ENCODE data around the gene CDH15. TPM values are rescaled to one million over a fixed set of nuclear protein-coding genes. Genes with fewer than 3 reads are reported as not detected.

Gene CDH15
- total and polyA plus RNA-seq, 2 of the 13 experiments (the other 11 are each of a cell fraction or from before 2014, with no cell fraction given), result 0.74 to 2.2 TPM

DNA sequence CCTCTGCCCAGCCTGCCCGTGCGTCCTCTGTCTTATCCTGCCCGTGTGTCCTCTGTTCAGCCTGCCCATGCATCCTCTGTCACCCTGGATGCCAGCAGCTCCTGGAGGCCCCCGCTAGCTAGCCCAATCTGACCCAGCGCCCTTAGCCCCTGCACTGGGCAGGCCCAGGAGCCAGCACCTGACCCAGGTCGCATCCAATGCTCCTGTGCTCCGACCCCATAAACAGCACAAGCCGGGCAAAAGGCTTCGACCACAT, 13.1 kb downstream of the CDH15 start (continued):
- no peak for TF ChIP-seq ZNF670 (CRISPR knock-in tag; IDR thresholded peaks at IDR 0.05; ENCODE audit: borderline replicate concordance)
- no peak for TF ChIP-seq JUND (CRISPR knock-in tag; IDR thresholded peaks at IDR 0.05)
- 0 out of 2 replicates have a peak, but pooled peaks have one; percentile 26 for TF ChIP-seq MTF2 (CRISPR knock-in tag; IDR thresholded peaks at IDR 0.05; ENCODE audit: borderline replicate concordance)
- 0 out of 2 replicates have a peak, but pooled peaks have one; percentile 15 for TF ChIP-seq ARNT2 (CRISPR knock-in tag; IDR thresholded peaks at IDR 0.05; ENCODE audit: low read depth)
- TF ChIP-seq YEATS2 (CRISPR knock-in tag; IDR thresholded peaks at IDR 0.05; ENCODE audit: borderline replicate concordance), result no peak
- no peak for TF ChIP-seq EEA1 (CRISPR knock-in tag; IDR thresholded peaks at IDR 0.05; ENCODE audit: borderline replicate concordance)
- TF ChIP-seq ZNF724P (CRISPR knock-in tag; IDR thresholded peaks at IDR 0.05; ENCODE audit: borderline replicate concordance), result 0 out of 2 replicates have a peak, but pooled peaks have one; percentile 56
- no peak for TF ChIP-seq ZNF678 (CRISPR knock-in tag; IDR thresholded peaks at IDR 0.05)
- TF ChIP-seq ZNF230 (CRISPR knock-in tag; IDR thresholded peaks at IDR 0.05), result no peak
- no peak for TF ChIP-seq ZNF335 (CRISPR knock-in tag; IDR thresholded peaks at IDR 0.05)
- TF ChIP-seq MIER2 (CRISPR knock-in tag; IDR thresholded peaks at IDR 0.05), result no peak
- TF ChIP-seq AGO1 (IDR thresholded peaks at IDR 0.05; ENCODE audit: low read depth, low read length, poor library complexity, severe bottlenecking), result no peak
- TF ChIP-seq, protein P1, sequence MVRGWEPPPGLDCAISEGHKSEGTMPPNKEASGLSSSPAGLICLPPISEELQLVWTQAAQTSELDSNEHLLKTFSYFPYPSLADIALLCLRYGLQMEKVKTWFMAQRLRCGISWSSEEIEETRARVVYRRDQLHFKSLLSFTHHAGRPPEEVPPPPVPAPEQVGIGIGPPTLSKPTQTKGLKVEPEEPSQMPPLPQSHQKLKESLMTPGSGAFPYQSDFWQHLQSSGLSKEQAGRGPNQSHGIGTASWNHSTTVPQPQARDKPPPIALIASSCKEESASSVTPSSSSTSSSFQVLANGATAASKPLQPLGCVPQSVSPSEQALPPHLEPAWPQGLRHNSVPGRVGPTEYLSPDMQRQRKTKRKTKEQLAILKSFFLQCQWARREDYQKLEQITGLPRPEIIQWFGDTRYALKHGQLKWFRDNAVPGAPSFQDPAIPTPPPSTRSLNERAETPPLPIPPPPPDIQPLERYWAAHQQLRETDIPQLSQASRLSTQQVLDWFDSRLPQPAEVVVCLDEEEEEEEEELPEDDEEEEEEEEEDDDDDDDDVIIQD (CRISPR knock-in tag; IDR thresholded peaks at IDR 0.05; ENCODE audit: low read depth), result no peak
- no peak for TF ChIP-seq MTF1 (CRISPR knock-in tag; IDR thresholded peaks at IDR 0.05)
- no peak for TF ChIP-seq SP1 (IDR thresholded peaks at IDR 0.05)
- TF ChIP-seq SP1 (CRISPR knock-in tag; IDR thresholded peaks at IDR 0.05), result no peak
- TF ChIP-seq JDP2 (CRISPR knock-in tag; IDR thresholded peaks at IDR 0.05; ENCODE audit: borderline replicate concordance), result no peak
- no peak for TF ChIP-seq GFI1 (CRISPR knock-in tag; IDR thresholded peaks at IDR 0.05; ENCODE audit: borderline replicate concordance)
- TF ChIP-seq, protein P2, sequence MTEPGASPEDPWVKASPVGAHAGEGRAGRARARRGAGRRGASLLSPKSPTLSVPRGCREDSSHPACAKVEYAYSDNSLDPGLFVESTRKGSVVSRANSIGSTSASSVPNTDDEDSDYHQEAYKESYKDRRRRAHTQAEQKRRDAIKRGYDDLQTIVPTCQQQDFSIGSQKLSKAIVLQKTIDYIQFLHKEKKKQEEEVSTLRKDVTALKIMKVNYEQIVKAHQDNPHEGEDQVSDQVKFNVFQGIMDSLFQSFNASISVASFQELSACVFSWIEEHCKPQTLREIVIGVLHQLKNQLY (CRISPR knock-in tag; IDR thresholded peaks at IDR 0.05), result no peak
- TF ChIP-seq ZNF749 (CRISPR knock-in tag; IDR thresholded peaks at IDR 0.05; ENCODE audit: borderline replicate concordance), result no peak
- no peak for TF ChIP-seq SRSF4 (IDR thresholded peaks at IDR 0.05; ENCODE audit: low read depth, low read length, poor library complexity, severe bottlenecking)
- TF ChIP-seq IKZF1 (IDR thresholded peaks at IDR 0.05), result no peak
- TF ChIP-seq POLR2AphosphoS5 (IDR thresholded peaks at IDR 0.05; ENCODE audit: low read depth, low read length), result no peak
- no peak for TF ChIP-seq ZNF605 (CRISPR knock-in tag; IDR thresholded peaks at IDR 0.05)
- TF ChIP-seq ZNF629 (CRISPR knock-in tag; conservative IDR thresholded peaks at IDR 0.05), result no peak
- TF ChIP-seq, protein P3, sequence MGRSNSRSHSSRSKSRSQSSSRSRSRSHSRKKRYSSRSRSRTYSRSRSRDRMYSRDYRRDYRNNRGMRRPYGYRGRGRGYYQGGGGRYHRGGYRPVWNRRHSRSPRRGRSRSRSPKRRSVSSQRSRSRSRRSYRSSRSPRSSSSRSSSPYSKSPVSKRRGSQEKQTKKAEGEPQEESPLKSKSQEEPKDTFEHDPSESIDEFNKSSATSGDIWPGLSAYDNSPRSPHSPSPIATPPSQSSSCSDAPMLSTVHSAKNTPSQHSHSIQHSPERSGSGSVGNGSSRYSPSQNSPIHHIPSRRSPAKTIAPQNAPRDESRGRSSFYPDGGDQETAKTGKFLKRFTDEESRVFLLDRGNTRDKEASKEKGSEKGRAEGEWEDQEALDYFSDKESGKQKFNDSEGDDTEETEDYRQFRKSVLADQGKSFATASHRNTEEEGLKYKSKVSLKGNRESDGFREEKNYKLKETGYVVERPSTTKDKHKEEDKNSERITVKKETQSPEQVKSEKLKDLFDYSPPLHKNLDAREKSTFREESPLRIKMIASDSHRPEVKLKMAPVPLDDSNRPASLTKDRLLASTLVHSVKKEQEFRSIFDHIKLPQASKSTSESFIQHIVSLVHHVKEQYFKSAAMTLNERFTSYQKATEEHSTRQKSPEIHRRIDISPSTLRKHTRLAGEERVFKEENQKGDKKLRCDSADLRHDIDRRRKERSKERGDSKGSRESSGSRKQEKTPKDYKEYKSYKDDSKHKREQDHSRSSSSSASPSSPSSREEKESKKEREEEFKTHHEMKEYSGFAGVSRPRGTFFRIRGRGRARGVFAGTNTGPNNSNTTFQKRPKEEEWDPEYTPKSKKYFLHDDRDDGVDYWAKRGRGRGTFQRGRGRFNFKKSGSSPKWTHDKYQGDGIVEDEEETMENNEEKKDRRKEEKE (IDR thresholded peaks at IDR 0.05), result no peak
- no peak for TF ChIP-seq ARID2 (CRISPR knock-in tag; IDR thresholded peaks at IDR 0.05; ENCODE audit: borderline replicate concordance)
- TF ChIP-seq, protein P4, sequence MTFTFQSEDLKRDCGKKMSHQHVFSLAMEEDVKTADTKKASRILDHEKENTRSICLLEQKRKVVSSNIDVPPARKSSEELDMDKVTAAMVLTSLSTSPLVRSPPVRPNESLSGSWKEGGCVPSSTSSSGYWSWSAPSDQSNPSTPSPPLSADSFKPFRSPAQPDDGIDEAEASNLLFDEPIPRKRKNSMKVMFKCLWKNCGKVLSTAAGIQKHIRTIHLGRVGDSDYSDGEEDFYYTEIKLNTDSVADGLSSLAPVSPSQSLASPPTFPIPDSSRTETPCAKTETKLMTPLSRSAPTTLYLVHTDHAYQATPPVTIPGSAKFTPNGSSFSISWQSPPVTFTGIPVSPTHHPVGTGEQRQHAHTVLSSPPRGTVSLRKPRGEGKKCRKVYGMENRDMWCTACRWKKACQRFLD (CRISPR knock-in tag; IDR thresholded peaks at IDR 0.05; ENCODE audit: borderline replicate concordance), result no peak
